GM18858 (cell line): ENCODE results near the gene SUCNR1.
A peak's percentile ranks its signal among the peaks of the same experiment; 100 is the strongest.
"Not testable (repeated sequence)": the region's sequence is repeated elsewhere in the genome, so short reads cannot be mapped to it uniquely, and the experiment has no call there.

Source experiments
- ATAC-seq: cut with Tn5 transposase; IDR thresholded peaks from one replicate; pipeline ENCODE4 v1.9.1; 2021; ENCODE audit not compliant: unreplicated experiment

Gene SUCNR1

DNA sequence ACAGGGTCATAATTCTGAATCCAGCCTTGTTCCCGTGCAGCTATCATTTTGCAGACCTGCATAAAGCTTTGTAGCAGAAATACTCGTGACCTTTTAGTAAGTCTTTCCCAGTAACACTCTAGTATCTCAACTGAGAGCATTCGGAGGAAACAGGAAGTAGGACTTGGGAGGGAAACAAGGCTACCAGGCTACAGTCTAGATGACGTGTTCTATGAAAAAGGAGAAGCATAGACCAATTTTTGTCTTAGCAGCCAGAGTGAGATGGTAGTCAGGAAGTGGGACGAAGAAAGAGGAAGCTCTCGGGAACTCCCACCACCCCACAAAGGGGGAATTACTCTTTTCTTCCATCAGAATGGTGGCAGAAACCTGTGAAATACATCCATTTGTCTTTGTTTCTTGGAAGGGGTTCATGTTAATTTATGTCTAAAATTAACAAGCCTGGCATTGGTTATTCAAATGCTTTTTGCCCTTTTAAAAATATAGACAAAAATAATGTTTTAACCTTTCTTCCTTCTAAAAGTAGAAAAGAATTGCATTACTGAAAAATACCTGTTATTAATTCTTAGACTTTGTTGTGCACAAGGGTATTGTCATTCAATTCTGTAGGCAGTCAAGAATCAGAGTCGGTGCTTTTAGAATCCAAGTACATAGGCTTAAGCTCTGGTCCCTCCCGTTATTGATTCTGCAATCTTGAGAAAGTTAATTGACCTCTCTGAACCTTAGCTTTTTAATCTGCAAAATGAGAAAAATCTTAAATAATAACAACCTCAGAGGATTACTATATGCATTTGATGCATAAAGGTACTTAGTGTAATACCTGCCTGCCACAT is 1.6 kb upstream of the SUCNR1 start:
- ATAC-seq, result peak; percentile 79

DNA sequence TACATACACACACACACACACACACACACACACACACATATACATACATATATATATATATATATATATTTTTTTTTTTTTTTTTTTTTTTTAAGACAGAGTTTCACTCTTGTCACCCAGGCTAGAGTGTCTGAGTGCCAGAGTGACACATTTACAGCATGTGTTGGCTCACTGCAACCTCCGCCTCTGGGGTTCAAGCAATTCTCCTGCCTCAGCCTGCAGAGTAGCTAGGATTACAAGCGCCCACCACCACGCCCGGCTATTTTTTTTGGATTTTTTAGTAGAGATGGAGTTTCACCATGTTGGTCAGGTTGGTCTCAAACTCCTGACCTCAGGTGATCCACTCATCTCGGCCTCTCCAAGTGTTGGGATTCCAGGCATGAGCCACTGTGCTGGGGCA is 636 bp downstream of the SUCNR1 start:
- ATAC-seq, result not testable (repeated sequence)

GRCh38 chr3:151875759-151876158 is 2.3 kb downstream of the SUCNR1 start:
- peak; percentile 44 for ATAC-seq

DNA sequence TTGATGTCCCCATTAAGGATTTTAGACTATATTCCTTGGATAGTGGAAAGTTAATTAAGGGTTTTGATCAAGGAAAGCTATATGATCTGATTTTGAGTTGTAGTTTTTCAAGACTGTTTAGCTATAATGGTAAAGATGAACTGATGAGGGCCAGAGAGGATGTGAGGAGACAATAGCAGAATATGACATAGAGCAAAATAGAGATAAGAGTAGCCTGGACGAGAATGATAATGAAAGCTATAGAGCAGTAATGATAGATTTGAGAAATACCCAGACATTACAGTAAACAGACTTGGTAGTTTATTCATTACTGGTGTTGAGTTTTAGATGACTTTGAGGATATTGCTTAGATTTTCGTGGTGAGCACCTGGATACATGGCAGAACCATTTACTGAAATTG is 3.8 kb downstream of the SUCNR1 start:
- no peak for ATAC-seq

- ATAC-seq, result no peak
Measured at GRCh38 chr3:151878465-151878864, 5.0 kb downstream of the SUCNR1 start.

- no peak for ATAC-seq
Measured at GRCh38 chr3:151879037-151879436, 5.6 kb downstream of the SUCNR1 start.

DNA sequence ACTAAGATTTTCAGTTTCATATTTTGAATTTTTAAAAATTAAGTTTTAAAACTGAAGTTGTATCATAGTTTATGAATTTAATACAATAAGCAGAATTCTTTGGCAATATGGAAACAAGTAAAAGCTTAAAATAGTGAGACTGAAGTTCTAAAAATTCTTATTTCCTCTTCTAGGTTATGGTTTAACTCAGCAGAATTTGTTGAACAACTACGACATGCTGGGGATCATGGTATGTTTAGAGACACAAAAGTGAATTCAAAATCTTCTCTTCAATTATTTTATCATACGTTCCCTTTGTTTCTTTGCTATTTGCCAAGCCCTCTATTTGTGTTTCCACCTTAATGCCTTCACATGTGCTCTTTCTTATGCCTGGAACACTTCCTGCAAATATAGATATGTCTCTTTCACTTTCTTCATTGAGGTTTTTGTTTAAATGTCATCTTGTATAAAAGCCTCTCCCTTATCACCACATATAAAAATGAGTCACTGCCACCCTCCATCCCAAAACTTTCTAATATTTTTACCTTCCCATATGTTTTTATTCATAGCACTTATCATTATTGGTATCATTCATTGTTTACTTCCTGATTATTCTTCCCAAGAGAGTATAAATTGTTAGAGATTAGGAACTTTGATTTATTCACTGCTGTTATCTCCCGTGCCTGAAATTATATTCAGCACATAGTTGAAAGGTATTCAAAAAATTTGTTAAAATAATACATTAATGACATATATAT is 6.4 kb downstream of the SUCNR1 start:
- peak; percentile 52 for ATAC-seq

- ATAC-seq, result no peak
Measured at GRCh38 chr3:151880416-151880690, 6.9 kb downstream of the SUCNR1 start.

- no peak for ATAC-seq
Measured at GRCh38 chr3:151881137-151881536, 7.7 kb downstream of the SUCNR1 start.

DNA sequence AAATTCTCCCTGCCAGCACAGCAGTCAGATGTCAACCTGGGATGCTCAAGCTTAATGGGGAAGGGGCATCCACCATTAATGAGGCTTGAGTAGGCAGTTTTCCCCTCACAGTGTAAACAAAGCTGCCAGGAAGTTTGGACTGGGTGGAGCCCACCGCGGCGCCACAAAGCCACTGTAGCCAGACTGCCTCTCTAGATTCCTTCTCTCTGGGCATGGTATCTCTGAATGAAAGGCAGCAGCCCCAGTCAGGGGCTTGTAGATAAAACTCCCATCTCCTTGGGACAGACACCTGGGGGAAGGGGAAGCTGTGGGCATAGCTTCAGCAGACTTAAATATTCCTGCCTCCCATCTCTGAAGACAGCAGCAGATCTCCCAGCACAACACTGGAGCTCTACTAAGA is 12.0 kb downstream of the SUCNR1 start:
- ATAC-seq, result not testable (repeated sequence)

DNA sequence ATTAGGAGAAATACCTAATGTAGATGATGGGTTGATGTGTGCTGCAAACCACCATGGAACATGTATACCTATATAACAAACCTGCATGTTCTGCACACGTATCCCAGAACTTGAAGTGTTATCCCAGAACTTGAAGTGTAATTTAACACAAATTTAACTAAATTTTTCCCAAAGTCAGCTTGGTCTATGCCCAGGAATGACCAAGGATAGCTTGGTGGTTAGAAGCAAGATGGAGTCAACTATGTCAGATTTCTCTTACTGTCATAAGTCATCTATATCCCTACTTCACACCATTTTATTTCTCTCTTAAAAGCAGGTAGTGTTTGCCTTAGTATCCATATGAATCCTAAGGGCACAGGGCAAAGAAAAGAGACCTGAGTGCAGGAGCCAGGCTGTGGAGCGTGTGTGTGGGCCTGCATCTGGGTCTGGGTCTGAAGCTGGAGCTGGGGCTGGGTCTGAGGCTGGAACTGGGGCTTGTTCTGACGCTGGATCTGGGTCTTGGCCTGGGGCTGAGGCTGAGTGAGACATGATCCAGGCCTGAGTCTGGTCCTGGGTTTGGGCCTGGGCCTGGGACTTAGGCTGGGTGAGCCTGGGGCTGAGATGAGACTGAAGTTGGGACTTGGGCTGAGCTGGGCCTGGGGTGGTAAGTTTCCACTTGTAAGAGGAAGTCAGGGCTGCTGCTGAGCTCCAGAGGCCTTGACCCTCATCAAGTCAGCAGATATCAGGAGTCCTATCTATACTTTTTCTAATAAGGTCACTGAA is 14.2 kb downstream of the SUCNR1 start:
- ATAC-seq, result not testable (repeated sequence)

GRCh38 chr3:151890721-151891141 is 17.3 kb downstream of the SUCNR1 start:
- peak; percentile 64 for ATAC-seq

- ATAC-seq, result no peak
Measured at GRCh38 chr3:151891721-151892120, 18.3 kb downstream of the SUCNR1 start.

- no peak for ATAC-seq
Measured at GRCh38 chr3:151894219-151894618, 20.8 kb downstream of the SUCNR1 start.

GRCh38 chr3:151895478-151896241 is 22.2 kb downstream of the SUCNR1 start:
- ATAC-seq, result no peak

GRCh38 chr3:151896246-151897012 is 23.0 kb downstream of the SUCNR1 start:
- no peak for ATAC-seq

GRCh38 chr3:151898121-151898520 is 24.7 kb downstream of the SUCNR1 start:
- not testable (repeated sequence) for ATAC-seq

DNA sequence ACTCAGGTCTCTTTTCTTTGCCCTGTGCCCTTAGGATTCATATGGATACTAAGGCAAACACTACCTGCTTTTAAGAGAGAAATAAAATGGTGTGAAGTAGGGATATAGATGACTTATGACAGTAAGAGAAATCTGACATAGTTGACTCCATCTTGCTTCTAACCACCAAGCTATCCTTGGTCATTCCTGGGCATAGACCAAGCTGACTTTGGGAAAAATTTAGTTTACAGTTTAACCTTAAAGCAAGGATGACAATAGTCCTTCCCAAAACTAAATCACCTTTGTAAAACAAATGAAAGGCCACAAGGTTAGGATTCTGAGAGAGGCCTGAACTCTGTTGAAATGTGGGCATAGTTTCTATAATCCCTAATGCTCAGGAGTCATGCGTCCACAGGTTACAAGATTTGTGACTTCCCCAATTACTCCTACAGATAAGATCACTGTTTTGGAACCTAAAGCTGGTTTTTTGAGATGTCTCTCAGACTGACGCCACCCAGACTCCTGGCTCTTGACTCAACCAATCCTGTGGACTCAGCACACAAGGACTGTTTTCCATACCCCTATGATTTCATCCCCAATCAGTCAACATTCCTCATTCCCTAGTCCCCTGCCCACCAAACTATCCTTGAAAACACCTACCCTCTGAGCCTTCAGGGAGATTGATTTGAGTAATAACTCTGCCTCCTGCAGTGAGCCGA is 25.3 kb downstream of the SUCNR1 start:
- not testable (repeated sequence) for ATAC-seq

- no peak for ATAC-seq
Measured at GRCh38 chr3:151899996-151900395, 26.6 kb downstream of the SUCNR1 start.

GRCh38 chr3:151900460-151900859 is 27.0 kb downstream of the SUCNR1 start:
- no peak for ATAC-seq
